OCI-LY7 (cell line): ENCODE data around the gene MSANTD3. TPM values are rescaled to one million over a fixed set of nuclear protein-coding genes. Genes with fewer than 3 reads are reported as not detected.

Experiments
- BruUV-seq: library from RNA; stranded (reverse); fragments of 400-500 nt; replicated peaks from 2 replicates; lab custom pipeline; 2021; lab: Mats Ljungman, UMichigan
- CTCF ChIA-PET: fragments of 300-600 bp; sonication (Branson Sonifier 250); formaldehyde crosslinking; loops from one replicate; lab custom pipeline; 2022; ENCODE audit warnings: antibody characterized with exemption; ENCODE audit not compliant: unreplicated experiment; lab: Charles Lee
- POLR2A ChIA-PET: fragments of 300-600 bp; sonication (Branson Sonifier 250); formaldehyde crosslinking; loops from one replicate; lab custom pipeline; 2022; ENCODE audit warnings: antibody characterized with exemption; lab: Charles Lee
- DNase-seq: peaks from one replicate; pipeline ENCODE4 v3.0.0-alpha.2; 2015; ENCODE audit warnings: low spot score
- H2AFZ ChIP-seq: fragments of 200-600 bp; sonication (generic), shearing (Covaris generic); 2 replicates; pipeline ENCODE4 v1.6.1; 2014; ENCODE audit warnings: mild to moderate bottlenecking, antibody characterized with exemption, low read length, moderate library complexity
- H3K27ac ChIP-seq: fragments of 200-600 bp; sonication (generic); 2 replicates; pipeline ENCODE4 v1.5.1; 2014; ENCODE audit warnings: mixed run types, low read depth, mild to moderate bottlenecking, moderate library complexity, low read length, inconsistent platforms; ENCODE audit not compliant: poor library complexity, severe bottlenecking
- H3K36me3 ChIP-seq: fragments of 200-600 bp; sonication (generic); 2 replicates; pipeline ENCODE4 v1.6.1; 2014; ENCODE audit warnings: mild to moderate bottlenecking, antibody characterized with exemption, low read length, moderate library complexity, mixed read lengths; ENCODE audit not compliant: insufficient read depth
- H3K4me1 ChIP-seq: fragments of 200-600 bp; sonication (generic); 2 replicates; pipeline ENCODE4 v1.5.1; 2014; ENCODE audit warnings: mild to moderate bottlenecking, low read length; ENCODE audit not compliant: insufficient read depth, poor library complexity, severe bottlenecking
- H3K4me2 ChIP-seq: fragments of 200-600 bp; sonication (generic); 2 replicates; pipeline ENCODE4 v1.6.1; 2014; ENCODE audit warnings: mild to moderate bottlenecking, low read length
- H3K4me3 ChIP-seq: fragments of 200-600 bp; sonication (generic); 2 replicates; pipeline ENCODE4 v1.5.1; 2014; ENCODE audit warnings: mild to moderate bottlenecking, low read depth, low read length; ENCODE audit not compliant: poor library complexity, severe bottlenecking
- H3K79me2 ChIP-seq: fragments of 200-600 bp; sonication (generic); 2 replicates; pipeline ENCODE4 v1.6.1; 2016; ENCODE audit warnings: low read depth, mild to moderate bottlenecking, low read length, moderate library complexity, mixed read lengths; ENCODE audit not compliant: insufficient read depth
- H3K9me2 ChIP-seq: fragments of 200-600 bp; sonication (generic); 2 replicates; pipeline ENCODE4 v1.6.1; 2016; ENCODE audit warnings: mild to moderate bottlenecking, low read length, mixed read lengths; ENCODE audit not compliant: insufficient read depth
- H3K9me3 ChIP-seq: fragments of 200-600 bp; sonication (generic); 2 replicates; pipeline ENCODE4 v1.6.1; 2014; ENCODE audit warnings: mild to moderate bottlenecking, mixed run types, low read length, mixed read lengths
- H4K20me1 ChIP-seq: fragments of 200-600 bp; sonication (generic); 2 replicates; pipeline ENCODE4 v1.6.1; 2014; ENCODE audit warnings: mild to moderate bottlenecking, antibody characterized with exemption, low read length, moderate library complexity, mixed read lengths; ENCODE audit not compliant: insufficient read depth
- EZH2phosphoT487 ChIP-seq: fragments of 200-600 bp; sonication (generic); IDR thresholded peaks from 2 replicates; pipeline ENCODE4 v1.6.1; 2018; ENCODE audit warnings: low read depth, borderline replicate concordance, mild to moderate bottlenecking, mixed run types, antibody characterized with exemption, low read length, moderate library complexity, mixed read lengths
- intact Hi-C: fragments of 100-400 bp; cut with micrococcal nuclease; formaldehyde crosslinking; loops from one replicate; pipeline ENCODE4 v1.10.0; 2022; ENCODE audit not compliant: unreplicated experiment
- total RNA-seq, 2 experiments: library from RNA; depleted of rRNA in 1 of 2; stranded (reverse); fragments of >200 nt in 1 of 2; shearing (Covaris generic) in 1 of 2; gene quantifications; 2 replicates each; pipeline ENCODE4 v1.2.3, GENCODE V29; 2014 to 2022
- TF ChIP-seq, protein P1 (sequence below): fragments of 200-600 bp; sonication (generic); conservative IDR thresholded peaks from 2 replicates; pipeline ENCODE4 v1.5.1; 2014; ENCODE audit warnings: mild to moderate bottlenecking, antibody characterized with exemption, low read length, moderate library complexity, mixed read lengths

The MSANTD3 gene
- total RNA-seq, 2 experiments from 2014 or later, result 30.5 to 38.0 TPM

- BruUV-seq, result no TSS peak
- Histone ChIP-seq H3K9me3 (no peaks in the 10 kb centered on the region), H4K20me1 (no peaks in the 10 kb centered on the region), H3K4me1 (peaks cover 15% of the 10 kb centered on the region), H3K4me2 (peak overlapping the region; percentile 55), H2AFZ (peak overlapping the region; percentile 42; the same call in 1 of the 2 replicates), H3K79me2 (no peaks in the 10 kb centered on the region), H3K9me2 (no peaks in the 10 kb centered on the region), H3K4me3 (no peak overlapping the region), H3K27ac (no peak overlapping the region), H3K36me3 (peaks cover 5% of the 10 kb centered on the region; the same call in 1 of the 2 replicates)
- TF ChIP-seq, protein P1, sequence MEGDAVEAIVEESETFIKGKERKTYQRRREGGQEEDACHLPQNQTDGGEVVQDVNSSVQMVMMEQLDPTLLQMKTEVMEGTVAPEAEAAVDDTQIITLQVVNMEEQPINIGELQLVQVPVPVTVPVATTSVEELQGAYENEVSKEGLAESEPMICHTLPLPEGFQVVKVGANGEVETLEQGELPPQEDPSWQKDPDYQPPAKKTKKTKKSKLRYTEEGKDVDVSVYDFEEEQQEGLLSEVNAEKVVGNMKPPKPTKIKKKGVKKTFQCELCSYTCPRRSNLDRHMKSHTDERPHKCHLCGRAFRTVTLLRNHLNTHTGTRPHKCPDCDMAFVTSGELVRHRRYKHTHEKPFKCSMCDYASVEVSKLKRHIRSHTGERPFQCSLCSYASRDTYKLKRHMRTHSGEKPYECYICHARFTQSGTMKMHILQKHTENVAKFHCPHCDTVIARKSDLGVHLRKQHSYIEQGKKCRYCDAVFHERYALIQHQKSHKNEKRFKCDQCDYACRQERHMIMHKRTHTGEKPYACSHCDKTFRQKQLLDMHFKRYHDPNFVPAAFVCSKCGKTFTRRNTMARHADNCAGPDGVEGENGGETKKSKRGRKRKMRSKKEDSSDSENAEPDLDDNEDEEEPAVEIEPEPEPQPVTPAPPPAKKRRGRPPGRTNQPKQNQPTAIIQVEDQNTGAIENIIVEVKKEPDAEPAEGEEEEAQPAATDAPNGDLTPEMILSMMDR, result no peak
- no peak for TF ChIP-seq EZH2phosphoT487
- ChIA-PET POLR2A (interaction anchor here (0.7 kb wide), 1 partner anchor 24 kb away, joined by 3 read pairs; no protein-coding TSS in a partner anchor), CTCF (no interaction called here)
- DNase-seq, result no peak
- intact Hi-C loops, result no loop called here
These were observed 72.9 kb downstream of the MSANTD3 start for GRCh38 chr9:100499866-100500265.

Other genes with a start within 250 kb of the MSANTD3 start
- 39.2 and 43.9 TPM in 2 replicates for gene TEX10, start 74.2 kb upstream of the MSANTD3 start, total RNA-seq (2014; rRNA removed; shearing (Covaris generic))
- 38.4 and 44.9 TPM in 2 replicates for gene TEX10, start 74.2 kb upstream of the MSANTD3 start, total RNA-seq (2022)
- gene TMEFF1, start 46.0 kb downstream of the MSANTD3 start, total RNA-seq (2014; rRNA removed; shearing (Covaris generic)), result 4.7 and 5.9 TPM in 2 replicates
- gene TMEFF1, start 46.0 kb downstream of the MSANTD3 start, total RNA-seq (2022), result 3.6 and 3.7 TPM in 2 replicates
- gene CAVIN4, start 150.9 kb downstream of the MSANTD3 start, total RNA-seq (2014; rRNA removed; shearing (Covaris generic)), result 2.3 and 3.9 TPM in 2 replicates
- gene CAVIN4, start 150.9 kb downstream of the MSANTD3 start, total RNA-seq (2022), result 0.59 and 0.68 TPM in 2 replicates